Right kidney (tissue), 1 donor: ENCODE data around the gene PDE1C.

Source experiments
- DNase-seq: peaks from one replicate; pipeline ENCODE4 v3.0.0-alpha.2; 2016

The PDE1C gene

GRCh38 chr7:31937982-31938381 is 132.2 kb downstream of the PDE1C start:
- no peak for DNase-seq

- no peak for DNase-seq
Measured at GRCh38 chr7:31935124-31936054, 134.8 kb downstream of the PDE1C start.

GRCh38 chr7:31934551-31934950 is 135.7 kb downstream of the PDE1C start:
- no peak for DNase-seq

- no peak for DNase-seq
Measured at GRCh38 chr7:31933481-31933880, 136.7 kb downstream of the PDE1C start.

GRCh38 chr7:31926991-31927584 is 143.1 kb downstream of the PDE1C start:
- DNase-seq, result no peak

GRCh38 chr7:31925753-31926454 is 144.3 kb downstream of the PDE1C start:
- no peak for DNase-seq

- DNase-seq, result no peak
Measured at GRCh38 chr7:31924251-31924650, 146.0 kb downstream of the PDE1C start.

- no peak for DNase-seq
Measured at GRCh38 chr7:31922848-31923247, 147.4 kb downstream of the PDE1C start.

- no peak for DNase-seq
Measured at GRCh38 chr7:31921047-31921446, 149.2 kb downstream of the PDE1C start.

GRCh38 chr7:31919678-31920369 is 150.4 kb downstream of the PDE1C start:
- no peak for DNase-seq

- no peak for DNase-seq
Measured at GRCh38 chr7:31918706-31919393, 151.4 kb downstream of the PDE1C start.

GRCh38 chr7:31917256-31917655 is 153.0 kb downstream of the PDE1C start:
- DNase-seq, result no peak

- no peak for DNase-seq
Measured at GRCh38 chr7:31910191-31910590, 160.0 kb downstream of the PDE1C start.

- no peak for DNase-seq
Measured at GRCh38 chr7:31906479-31907171, 163.6 kb downstream of the PDE1C start.

- no peak for DNase-seq
Measured at GRCh38 chr7:31903962-31904361, 166.2 kb downstream of the PDE1C start.

- peak; percentile 15 for DNase-seq
Measured at GRCh38 chr7:31899356-31899927, 170.8 kb downstream of the PDE1C start.

GRCh38 chr7:31896925-31897324 is 173.3 kb downstream of the PDE1C start:
- DNase-seq, result no peak

- no peak for DNase-seq
Measured at GRCh38 chr7:31894308-31894707, 175.9 kb downstream of the PDE1C start.

- no peak for DNase-seq
Measured at GRCh38 chr7:31893365-31893764, 176.8 kb downstream of the PDE1C start.

GRCh38 chr7:31892099-31892829 is 177.9 kb downstream of the PDE1C start:
- no peak for DNase-seq
